Endometrium (tissue), 2 donors: Measurements from ENCODE around the gene PRIM1.
"Not testable (repeated sequence)": the region's sequence is repeated elsewhere in the genome, so short reads cannot be mapped to it uniquely, and the experiment has no call there.

Source experiments
- FAIRE-seq: peaks from 2 replicates; lab custom pipeline; 2012; peaks lifted over from hg19 to GRCh38; lab: Jason Lieb, UNC
- donor health status: control.
- donor health status: control.

Gene PRIM1

DNA sequence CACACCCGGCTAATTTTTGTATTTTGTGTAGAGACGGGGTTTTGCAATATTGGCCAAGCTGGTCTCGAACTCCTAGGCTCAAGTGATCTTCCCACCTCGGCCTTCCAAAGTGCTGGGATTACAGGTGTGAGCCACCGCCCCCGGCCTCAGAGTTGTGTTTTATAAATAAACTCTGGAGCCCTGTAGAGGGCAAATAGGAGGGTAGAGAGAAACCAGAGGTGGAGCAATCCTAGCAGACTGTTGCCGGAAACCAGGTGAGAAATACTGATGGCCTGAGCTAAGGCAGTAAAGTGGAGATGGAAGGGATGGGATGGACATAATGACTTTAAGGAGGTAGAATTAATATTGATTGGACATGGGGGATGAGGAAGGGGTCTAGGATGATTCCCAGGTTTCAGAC, 8.3 kb upstream of the PRIM1 start:
- FAIRE-seq: no peak

GRCh38 chr12:56759263-56759908, 7.3 kb upstream of the PRIM1 start:
- no peak for FAIRE-seq

- no peak for FAIRE-seq
These were observed 6.7 kb upstream of the PRIM1 start for GRCh38 chr12:56758728-56759262.

DNA sequence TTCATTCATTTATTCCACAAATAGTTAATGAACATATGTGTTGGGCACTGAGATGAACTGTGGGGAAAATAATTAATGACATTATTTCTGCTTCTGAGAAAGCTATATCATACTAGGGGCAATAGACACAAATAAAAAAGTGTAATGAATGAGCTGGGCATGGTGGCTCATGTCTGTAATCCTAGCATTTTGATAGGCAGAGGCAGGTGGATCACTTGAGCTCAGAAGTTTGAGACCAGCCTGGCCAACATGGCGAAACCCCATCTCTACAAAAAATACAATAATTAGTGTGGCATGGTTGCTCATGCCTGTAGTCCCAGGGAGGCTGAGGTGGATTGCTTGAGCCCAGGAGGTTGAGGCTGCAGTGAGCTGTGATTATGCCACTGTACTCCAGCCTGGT, 5.8 kb upstream of the PRIM1 start:
- not testable (repeated sequence) for FAIRE-seq

- no peak for FAIRE-seq
These were observed 1.4 kb upstream of the PRIM1 start for GRCh38 chr12:56753566-56753965.

GRCh38 chr12:56750596-56750995, 1.5 kb downstream of the PRIM1 start:
- not testable (repeated sequence) for FAIRE-seq

GRCh38 chr12:56749853-56750252, 2.3 kb downstream of the PRIM1 start:
- no peak for FAIRE-seq

GRCh38 chr12:56749359-56749758, 2.8 kb downstream of the PRIM1 start:
- no peak for FAIRE-seq

- FAIRE-seq: no peak
These were observed 23.8 kb downstream of the PRIM1 start for GRCh38 chr12:56728139-56728861.

DNA sequence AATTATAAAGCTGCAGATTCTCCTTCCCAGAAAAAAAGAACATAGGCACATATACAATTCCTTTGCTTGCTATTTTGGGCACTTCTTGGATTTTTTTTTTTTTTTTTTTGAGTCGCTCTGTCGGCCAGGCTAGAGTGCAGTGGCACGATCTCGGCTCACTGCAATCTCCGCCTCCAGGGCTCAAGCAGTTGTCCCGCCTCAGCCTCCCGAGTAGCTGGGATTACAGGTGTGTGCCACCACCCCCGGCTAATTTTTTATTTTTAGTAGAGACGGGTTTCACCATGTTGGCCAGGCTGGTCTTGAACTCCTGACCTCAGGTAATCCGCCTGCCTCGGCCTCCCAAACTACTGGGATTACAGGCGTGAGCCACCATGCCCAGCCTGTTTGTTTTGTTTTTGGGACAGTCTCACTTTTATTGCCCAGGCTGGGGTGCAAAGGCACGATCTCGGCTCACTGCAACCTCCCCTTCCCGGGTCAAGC, 25.9 kb downstream of the PRIM1 start:
- not testable (repeated sequence) for FAIRE-seq

GRCh38 chr12:56725723-56726102, 26.4 kb downstream of the PRIM1 start:
- no peak for FAIRE-seq

DNA sequence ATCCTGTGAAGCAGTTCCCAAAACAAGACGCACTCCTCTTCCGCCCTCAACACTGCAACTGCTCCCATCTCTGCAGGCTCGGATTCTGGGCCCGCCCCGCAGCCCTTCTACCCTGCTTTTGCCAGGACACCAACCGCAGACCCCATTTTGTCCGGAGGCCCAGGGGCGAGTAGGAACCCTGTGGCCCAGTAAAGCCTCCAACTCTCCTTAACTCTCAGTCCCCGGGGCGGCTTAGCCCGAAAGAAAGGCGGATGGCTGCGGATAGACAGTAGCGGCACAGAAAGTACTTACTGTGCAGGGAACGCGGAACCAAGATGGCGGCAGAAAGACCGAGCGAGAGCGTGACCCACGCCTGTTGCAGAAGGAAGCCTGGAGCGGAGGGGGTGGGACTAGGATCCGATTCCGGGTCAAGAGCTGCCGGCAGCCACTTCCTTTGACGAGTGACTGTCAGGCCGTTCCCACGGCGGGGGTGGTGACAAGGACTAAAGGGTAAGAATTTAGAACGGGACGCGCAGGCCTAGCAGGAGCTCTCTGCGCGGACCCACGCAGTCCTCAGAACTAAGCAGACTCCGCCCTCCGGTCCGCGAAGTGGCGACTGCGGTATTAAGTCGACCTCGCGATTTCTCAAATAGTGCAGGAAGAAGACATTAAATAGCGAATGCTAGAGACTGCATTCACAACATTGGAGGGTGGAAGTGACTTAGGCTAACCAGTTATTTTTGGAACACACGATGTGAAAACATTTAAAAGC, 27.0 kb downstream of the PRIM1 start, which contains the start of gene NACA:
TSS of gene NACA (minus strand) at position 328 of the 751 bp plus-strand sequence. CDS start 778 bp downstream, outside the sequence.
- FAIRE-seq: peak; percentile 79

GRCh38 chr12:56724701-56724971, 27.5 kb downstream of the PRIM1 start:
- FAIRE-seq: no peak

GRCh38 chr12:56723889-56724700, 28.0 kb downstream of the PRIM1 start:
- FAIRE-seq: no peak

- FAIRE-seq: no peak
These were observed 28.8 kb downstream of the PRIM1 start for GRCh38 chr12:56723352-56723751.

DNA sequence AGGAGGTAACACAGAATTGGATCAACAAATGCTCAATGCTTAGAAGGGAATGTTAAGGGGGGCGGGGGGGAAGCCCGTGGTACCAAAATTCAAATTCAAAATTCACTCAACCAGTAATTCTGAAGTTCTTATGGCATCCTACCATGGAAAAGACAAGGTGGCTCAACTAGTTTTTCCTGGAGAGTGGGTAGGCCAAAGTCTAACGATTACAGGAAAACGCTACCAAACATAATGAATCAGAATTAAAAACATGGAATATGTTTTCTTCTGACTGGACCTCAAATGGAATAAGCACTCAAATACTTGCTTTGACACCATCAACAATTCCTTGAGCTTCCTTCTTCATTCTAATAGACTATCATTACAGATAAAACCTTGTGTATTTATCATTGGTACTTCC, 29.3 kb downstream of the PRIM1 start:
- no peak for FAIRE-seq

- no peak for FAIRE-seq
These were observed 30.4 kb downstream of the PRIM1 start for GRCh38 chr12:56721721-56722120.

GRCh38 chr12:56721216-56721615, 30.9 kb downstream of the PRIM1 start:
- no peak for FAIRE-seq

- no peak for FAIRE-seq
These were observed 31.4 kb downstream of the PRIM1 start for GRCh38 chr12:56720731-56721151.

- FAIRE-seq: no peak
These were observed 33.1 kb downstream of the PRIM1 start for GRCh38 chr12:56719056-56719455.

- FAIRE-seq: no peak
These were observed 33.5 kb downstream of the PRIM1 start for GRCh38 chr12:56718636-56719035.

DNA sequence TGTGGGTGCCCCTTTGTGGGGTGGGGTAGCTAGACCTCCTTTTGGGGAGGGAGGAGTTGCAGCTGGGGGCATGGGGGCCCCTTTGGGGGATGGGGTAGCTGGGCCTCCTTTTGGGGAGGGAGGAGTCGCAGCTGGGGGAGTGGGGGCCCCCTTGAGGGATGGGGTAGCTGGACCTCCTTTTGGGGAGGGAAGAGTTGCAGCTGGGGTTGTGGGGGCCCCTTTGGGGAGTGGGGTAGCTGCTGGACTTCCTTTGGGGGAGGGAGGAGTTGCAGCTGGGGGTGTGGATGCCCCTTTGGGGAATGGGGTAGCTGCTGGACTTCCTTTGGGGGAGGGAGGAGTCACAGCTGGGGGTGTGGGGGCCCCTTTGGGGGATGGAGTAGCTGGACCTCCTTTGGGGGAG, 34.0 kb downstream of the PRIM1 start:
- FAIRE-seq: no peak
